ES-I3 (cell line): ENCODE data around the gene INMT.

ENCODE experiments used
- H3K36me3 ChIP-seq: 2 replicates; pipeline ENCODE4 v1.6.1; 2013; ENCODE audit warnings: mild to moderate bottlenecking, low read length, control low read depth, moderate library complexity; ENCODE audit not compliant: insufficient read depth
- H3K4me1 ChIP-seq: 2 replicates; pipeline ENCODE4 v1.6.1; 2013; ENCODE audit warnings: mild to moderate bottlenecking, control low read depth, low read length; ENCODE audit not compliant: insufficient read depth
- H3K9ac ChIP-seq: 2 replicates; pipeline ENCODE4 v1.6.1; 2013; ENCODE audit warnings: low read depth, mild to moderate bottlenecking, low read length, moderate library complexity
- H3K9me3 ChIP-seq: 2 replicates; pipeline ENCODE4 v1.6.1; 2013; ENCODE audit warnings: mild to moderate bottlenecking, low read length, moderate library complexity; ENCODE audit not compliant: control insufficient read depth, insufficient read depth

The INMT gene

GRCh38 chr7:30795161-30795948 lies 43.4 kb downstream of the INMT start:
- H3K36me3 ChIP-seq, result no peaks in the 10 kb centered on the region

DNA sequence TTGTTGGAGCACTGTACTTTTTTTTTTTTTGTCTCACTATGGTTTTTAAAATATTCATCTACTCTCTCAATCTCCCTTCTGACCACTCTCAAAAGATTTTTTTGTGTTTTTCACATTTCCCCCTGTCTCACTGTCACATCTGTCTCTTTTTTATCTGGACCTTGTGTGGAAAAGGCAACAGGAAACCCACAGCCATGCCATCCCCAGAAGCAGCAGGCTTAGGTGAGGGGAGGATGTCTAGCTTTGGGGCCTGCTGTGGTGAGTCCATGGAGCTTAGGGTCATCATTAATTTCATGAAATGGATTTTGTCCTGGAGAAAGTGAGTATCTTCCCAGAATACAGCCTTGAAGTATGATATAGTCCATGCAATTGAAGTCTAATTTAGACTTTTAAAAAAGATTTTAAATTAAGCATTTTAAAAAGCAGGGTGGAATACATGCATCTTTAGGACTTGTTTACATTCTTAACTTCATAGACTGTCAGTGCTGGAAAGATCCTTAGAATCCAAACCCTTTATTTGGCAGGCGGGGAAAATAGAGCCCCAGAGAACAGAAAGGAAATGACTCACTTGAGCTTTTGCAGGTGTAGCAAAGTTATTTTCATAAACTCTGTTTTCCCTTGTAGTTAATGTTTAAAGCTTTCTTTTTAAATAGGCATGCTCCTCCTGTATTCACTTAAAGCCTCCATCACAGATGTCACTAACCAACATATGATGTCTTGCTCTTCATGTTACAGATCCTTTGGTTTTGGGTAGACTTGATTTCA lies 44.4 kb downstream of the INMT start:
- H3K36me3 ChIP-seq, result no peaks in the 10 kb centered on the region
- H3K4me1 ChIP-seq, result peaks cover 14% of the 10 kb centered on the region; the same call in 1 of the 2 replicates
- H3K9me3 ChIP-seq, result no peaks in the 10 kb centered on the region
- H3K9ac ChIP-seq, result no peak overlapping the region

More at GRCh38 chr7:30795161-30795948, 43.4 kb downstream of the INMT start:
- Histone ChIP-seq H3K4me1 (peaks cover 18% of the 10 kb centered on the region; the same call in 1 of the 2 replicates), H3K9me3 (no peaks in the 10 kb centered on the region), H3K9ac (no peak overlapping the region)

DNA sequence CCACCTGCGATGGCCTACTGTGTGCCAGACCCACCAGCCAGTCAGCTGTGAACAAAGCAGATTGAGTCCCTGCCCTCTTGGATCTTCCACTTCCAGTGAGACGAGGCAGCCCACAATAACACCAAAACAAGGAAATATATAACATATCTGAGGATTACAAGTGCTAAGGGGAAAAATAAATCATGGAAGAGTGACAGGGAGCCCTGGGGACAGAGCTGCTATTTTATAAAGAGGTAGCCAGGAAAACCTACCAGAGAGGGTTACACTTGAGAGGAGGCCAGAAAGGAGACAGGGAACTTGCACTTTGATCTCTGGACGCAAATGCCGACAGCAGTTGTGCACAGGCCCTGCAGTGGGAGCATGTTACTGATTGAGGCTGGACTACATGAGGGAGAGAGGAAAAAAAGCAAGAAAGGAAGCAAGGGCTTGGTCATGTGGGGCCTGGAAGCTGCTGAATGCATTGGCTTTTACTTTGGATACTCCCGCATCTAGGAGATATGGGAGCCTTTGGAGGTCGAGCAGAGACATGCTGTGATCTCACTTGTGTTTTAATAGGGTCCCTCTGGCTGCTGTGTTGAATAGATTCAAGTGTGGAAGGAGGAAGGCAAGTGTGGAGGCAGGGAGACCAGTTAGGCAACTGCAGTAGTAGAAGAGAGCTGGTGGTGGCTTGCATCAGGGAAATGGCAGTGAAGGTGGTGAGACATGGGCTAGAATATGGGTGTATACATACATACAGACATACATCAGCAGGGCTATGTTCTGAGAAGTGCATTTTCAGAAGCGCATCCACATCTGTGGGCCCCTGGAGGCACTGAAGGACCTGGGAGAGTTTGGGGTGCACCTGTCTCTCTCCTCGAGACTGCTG lies 45.5 kb downstream of the INMT start:
- peaks cover 14% of the 10 kb centered on the region; the same call in 1 of the 2 replicates for H3K4me1 ChIP-seq
- H3K36me3 ChIP-seq, result no peaks in the 10 kb centered on the region
- no peak overlapping the region for H3K9ac ChIP-seq
- no peaks in the 10 kb centered on the region for H3K9me3 ChIP-seq

GRCh38 chr7:30799206-30799975 lies 47.5 kb downstream of the INMT start:
- Histone ChIP-seq H3K4me1 (peaks cover 14% of the 10 kb centered on the region; the same call in 1 of the 2 replicates), H3K36me3 (no peaks in the 10 kb centered on the region), H3K9me3 (no peaks in the 10 kb centered on the region), H3K9ac (no peak overlapping the region)

- no peaks in the 10 kb centered on the region for H3K36me3 ChIP-seq
- H3K9ac ChIP-seq, result no peak overlapping the region
- peaks cover 14% of the 10 kb centered on the region; the same call in 1 of the 2 replicates for H3K4me1 ChIP-seq
- H3K9me3 ChIP-seq, result no peaks in the 10 kb centered on the region
Observed at GRCh38 chr7:30799976-30800661, 48.2 kb downstream of the INMT start.

DNA sequence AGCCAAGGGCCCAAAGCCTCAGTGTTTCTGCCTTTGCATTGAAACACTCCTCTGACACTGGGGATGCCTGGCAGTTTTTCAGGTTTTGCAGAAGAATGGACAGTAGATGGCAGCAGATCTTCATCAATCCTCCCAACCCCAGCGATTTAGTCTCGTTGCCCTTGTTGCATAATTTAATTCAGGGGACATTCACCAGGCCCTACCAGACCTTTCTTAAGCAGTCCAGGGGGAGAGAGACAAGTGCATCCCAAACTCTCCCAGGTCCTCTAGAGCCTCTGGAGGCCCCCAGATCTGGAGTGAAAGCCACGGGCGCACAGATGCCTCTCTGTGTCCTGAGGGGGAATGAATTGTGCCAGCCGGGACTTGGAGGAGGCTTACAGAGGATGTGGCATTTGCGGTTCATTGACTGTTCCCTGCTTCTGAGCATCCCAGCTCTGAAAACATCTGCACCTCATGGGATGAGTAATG lies 48.9 kb downstream of the INMT start:
- no peaks in the 10 kb centered on the region for H3K36me3 ChIP-seq
- H3K9me3 ChIP-seq, result no peaks in the 10 kb centered on the region
- H3K4me1 ChIP-seq, result peaks cover 12% of the 10 kb centered on the region; the same call in 1 of the 2 replicates
- no peak overlapping the region for H3K9ac ChIP-seq

DNA sequence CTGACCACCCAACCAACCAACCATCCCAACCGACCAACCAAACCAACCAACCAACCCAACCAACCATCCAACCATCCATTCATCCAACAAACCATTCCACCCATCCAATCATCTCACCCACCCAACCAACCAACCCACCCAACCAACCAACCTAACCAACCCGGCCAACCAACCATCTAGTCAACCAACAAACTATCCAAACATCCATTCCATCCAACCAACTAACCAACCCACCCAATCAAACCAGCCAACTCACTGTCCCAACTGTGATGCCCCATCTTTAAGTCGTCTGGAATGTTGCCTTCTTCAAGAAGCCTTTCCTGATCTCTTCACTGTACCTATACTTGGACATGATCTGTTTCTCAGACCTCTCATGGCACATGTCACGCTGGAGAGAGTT lies 50.9 kb downstream of the INMT start:
- Histone ChIP-seq H3K4me1 (no peaks in the 10 kb centered on the region; the same call in 1 of the 2 replicates), H3K9me3 (no peaks in the 10 kb centered on the region), H3K36me3 (no peaks in the 10 kb centered on the region), H3K9ac (no peak overlapping the region)

GRCh38 chr7:30804078-30804661 lies 52.2 kb downstream of the INMT start:
- no peaks in the 10 kb centered on the region for H3K36me3 ChIP-seq
- H3K9me3 ChIP-seq, result no peaks in the 10 kb centered on the region
- H3K9ac ChIP-seq, result no peak overlapping the region
- no peaks in the 10 kb centered on the region; the same call in 1 of the 2 replicates for H3K4me1 ChIP-seq

DNA sequence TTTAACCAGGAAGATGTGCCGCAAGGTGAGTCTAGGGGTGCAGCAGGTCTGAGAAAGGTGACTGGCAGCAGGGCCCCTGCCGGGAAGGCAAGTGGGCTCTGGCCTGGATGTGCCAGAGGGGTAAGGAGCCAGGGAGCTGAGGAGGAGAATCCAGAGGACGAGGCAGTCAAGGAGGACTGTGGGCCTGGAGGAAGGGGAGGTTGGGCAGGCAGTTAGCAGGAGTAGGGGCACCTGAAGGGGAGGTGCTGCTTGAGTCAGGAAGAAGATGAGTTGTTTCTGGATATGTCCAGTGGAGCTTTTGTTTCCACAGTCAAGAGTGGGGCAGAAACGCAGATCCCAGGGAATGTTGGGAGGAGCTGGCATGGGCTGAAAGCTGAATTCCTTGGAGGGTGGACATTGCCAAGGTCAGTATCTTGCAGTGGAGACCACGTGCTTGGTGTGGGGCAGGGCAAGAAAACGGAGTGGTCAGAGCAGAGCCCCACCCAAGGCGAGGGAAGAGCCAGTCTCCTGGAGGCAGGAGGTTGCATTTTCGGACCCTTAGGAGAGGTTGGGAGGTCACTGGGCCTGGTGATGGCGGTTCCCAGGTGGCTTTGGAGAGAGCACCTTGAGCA lies 53.3 kb downstream of the INMT start:
- Histone ChIP-seq H3K9ac (no peak overlapping the region), H3K9me3 (no peaks in the 10 kb centered on the region), H3K36me3 (no peaks in the 10 kb centered on the region), H3K4me1 (no peaks in the 10 kb centered on the region)

GRCh38 chr7:30805931-30806330 lies 54.0 kb downstream of the INMT start:
- H3K9ac ChIP-seq, result no peak overlapping the region
- no peaks in the 10 kb centered on the region for H3K9me3 ChIP-seq
- no peaks in the 10 kb centered on the region for H3K36me3 ChIP-seq
- H3K4me1 ChIP-seq, result no peaks in the 10 kb centered on the region
